Measurements from ENCODE around the gene SLC37A2.

SLC37A2 gene

DNA sequence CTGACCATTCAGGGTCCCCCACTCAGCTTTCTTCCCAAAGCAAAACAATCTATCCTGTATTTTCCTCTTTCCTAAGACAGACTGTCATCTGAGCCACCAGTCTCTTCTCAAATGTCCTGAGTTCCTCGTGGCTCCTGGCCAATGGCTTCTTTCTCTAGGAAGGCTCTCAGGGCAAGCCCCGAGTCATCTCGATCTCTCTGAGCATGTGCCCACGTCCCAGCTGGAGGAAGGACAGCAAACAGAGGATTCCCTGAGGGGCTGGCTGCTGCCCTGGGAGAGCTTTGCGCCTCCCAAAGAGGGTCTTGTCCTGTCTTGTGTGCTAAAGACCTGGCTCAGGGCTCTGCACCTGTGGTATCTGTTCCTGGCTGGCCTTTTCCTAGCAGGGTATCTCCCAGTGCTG, 8.3 kb downstream of the SLC37A2 start:
- DNase-seq (ENCODE audit: low read depth) = no peak

DNA sequence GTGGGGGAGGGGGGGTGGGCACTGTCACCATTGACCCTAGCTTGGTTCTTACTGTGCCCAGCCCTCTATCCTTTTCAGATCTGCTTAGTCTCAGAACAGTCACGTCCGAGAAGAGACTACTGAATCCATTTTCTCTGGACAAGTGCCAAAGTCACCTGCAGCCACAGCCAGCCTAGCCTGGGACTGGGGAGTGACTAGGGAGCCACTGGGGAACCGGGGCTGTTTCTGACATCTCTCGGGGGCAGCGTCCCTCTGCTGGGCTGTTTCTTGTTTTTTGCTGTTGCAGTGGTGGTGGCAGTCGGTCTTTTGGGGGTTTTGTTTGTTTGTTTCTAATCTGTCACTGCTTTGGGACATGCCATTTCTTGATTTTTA, 8.7 kb downstream of the SLC37A2 start:
- DNase-seq (ENCODE audit: low read depth) = no peak

DNA sequence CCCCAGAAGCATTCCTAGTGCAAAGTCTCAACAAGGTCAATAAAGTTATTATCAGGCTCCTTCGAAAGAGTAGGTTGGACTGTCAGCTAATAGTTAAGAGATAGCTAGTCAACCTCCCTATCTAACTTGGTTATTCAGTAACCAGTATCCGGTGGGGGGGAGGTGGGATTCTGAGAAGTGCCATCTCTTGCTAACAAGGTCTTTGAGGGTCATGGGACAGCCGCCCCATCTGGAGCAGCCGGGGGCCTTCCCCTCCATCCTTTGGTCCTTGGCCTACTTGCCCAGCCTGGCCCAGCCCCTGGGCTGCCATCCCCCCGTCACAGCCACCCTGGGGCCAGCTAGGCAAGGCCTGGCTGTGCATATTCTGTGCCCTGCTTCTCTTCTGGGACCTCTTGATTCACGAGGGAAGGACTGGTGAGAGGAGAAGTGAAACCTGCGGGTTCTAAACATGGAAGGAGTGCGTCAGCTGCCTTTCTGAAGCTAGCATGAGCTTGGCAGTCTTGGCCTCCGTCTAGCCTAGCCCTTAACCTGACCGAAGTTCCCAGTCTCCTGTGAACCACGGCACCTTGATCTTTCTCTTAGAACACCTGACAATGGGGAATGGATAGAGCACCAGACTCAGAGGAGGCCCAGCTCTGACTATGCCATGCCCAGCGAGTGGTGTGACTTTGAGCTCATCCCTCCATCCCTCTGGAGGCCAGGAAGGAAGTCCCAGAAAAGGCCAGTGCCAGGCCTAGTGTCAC, 9.3 kb downstream of the SLC37A2 start:
- no peak for DNase-seq (ENCODE audit: low read depth)

DNA sequence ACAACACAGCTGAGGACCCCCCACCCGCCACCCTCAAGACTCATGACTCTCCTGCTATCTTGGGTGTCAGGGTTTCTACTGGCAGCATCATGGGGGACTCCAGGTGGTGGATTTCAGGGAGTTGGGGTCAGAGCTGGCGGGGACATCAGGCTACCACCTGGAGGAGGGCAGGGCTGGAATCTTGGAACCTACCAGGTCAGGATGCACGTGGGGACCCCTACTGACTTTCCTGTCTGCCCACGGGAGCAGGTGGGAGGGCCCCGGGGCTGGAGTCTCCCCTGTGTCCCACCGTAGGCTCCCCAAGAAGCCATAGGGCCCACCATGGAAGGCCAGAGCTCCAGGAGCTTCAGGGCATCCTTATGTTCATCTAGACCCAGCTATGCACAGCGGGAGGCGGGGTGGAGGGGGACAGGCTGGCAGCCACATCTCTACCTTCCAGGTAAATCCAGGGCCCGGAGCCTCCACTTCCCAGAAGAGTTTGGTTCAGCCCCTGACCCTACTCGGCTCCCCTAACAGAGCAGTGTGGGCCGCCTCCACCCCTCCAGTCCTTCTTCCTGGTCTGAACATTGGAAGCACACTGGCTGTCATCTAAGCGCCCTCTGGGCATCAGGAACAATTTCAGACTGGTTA, 10.0 kb downstream of the SLC37A2 start:
- no peak for DNase-seq (ENCODE audit: low read depth)

DNA sequence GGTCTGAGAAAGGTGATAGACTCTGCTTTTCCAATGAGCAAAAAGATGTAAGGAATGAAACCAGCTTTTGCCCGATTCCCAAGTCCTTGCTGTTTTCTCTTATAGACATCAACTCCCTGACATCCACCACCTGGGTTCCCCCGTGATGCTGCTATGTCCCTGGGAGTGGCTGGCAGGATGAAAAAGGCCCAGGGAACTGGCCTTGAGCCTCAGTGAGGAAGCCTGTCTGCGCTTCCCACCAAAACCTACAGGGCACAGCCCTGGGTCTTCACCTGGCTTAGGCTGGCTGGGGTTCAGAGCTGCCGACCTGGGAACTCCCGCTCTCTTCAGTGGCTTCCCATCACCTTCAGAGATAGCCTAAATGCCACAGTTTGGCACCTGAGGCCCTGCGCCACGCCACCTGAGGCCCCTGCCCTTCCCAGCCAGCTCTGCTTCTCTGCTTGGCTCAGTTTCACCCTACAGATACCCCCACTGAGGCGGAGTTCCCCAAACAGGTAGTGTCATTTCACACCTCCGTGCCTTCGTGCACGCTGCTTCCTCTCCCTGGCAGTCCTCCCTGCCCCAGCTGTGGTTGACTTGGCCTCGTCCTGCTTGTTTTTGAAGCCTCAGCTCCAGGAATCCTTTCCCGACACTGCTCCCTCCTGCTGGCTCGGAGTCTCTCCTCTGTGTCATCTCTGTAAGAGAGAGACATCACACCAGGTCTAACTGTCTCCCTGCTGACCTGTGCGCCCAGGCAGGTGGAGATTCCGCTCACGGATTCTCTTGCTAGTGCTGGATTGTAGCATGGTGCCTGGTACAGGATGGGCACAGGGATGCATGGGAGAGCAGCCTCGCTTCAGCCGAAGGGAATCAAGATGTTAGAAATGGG, 10.7 kb downstream of the SLC37A2 start:
- DNase-seq (ENCODE audit: low read depth) = no peak

DNA sequence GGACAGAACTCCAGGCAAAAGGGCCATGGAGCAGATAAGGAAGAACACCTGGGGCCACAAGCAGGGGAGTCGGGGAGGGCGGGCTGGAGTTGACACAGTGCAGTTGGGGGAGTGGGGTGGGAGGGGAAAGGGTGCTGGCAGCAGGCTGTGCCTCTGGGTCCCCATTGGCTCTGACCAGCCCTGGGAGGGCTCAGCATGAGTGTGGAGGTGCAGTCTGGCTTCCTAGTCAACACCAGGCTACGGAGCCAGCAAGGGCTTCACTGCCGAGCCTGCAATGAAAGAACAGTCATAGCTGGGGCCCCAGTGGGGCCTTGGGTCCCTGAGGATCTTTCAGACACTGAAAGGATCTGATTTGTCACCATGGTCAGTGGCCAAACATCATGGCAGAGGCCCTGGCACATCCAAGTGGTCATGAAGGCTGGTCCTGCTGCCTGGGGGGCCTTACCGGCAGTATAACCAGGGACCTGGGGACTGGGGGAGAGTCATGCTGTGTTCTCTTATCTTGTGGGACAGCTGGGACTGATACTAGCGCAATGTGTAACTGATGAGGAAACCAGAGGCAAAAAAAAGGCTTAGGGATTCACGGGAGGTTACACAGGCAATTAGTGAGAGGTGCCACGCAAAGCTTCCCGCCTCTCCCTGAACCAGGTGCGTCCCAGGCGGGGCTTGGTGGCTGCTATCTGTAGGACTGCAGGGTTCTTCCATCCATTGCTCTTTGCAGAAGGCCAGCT, 11.6 kb downstream of the SLC37A2 start:
- DNase-seq (ENCODE audit: low read depth) = no peak

DNA sequence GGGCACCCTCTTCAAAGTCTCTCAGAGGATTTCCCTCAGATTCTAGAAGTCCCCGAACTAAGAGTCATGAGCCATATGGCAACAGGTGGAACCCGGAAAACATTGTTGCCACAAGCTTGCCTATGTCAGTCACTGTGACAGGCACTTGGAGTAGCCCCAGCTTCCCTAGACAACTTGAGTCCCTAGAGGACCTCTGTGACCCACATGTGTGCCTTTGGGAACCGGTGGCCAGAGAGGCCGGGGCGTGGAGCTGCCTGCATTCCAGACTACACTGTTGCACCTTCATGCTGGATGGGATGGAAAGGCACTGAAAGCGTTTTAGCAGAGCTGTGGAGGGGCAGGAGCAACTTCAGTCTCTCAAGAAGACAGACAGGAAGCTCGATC, 12.1 kb downstream of the SLC37A2 start:
- DNase-seq (ENCODE audit: low read depth) = no peak

DNA sequence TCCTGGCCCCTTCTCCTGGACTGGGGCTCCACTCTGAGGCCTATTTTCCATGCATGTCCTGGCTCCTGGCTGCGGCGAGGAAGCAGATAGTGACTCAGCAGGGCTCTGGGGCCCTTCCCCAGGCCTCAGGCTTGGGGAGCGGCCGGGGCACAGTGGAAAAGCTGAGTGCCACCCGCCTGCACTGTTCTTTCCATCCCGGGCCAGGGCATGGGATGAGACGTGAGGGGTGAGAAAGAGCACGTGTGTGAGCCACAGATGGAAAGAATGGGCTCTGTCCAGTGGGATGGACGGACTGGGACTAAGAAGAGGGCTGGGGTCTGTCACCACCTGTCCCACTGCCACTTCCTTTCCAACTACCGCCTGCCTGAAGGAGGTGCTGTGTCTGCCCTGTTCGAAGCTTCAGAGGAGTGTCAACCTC, 12.8 kb downstream of the SLC37A2 start:
- no peak for DNase-seq (ENCODE audit: low read depth)

DNA sequence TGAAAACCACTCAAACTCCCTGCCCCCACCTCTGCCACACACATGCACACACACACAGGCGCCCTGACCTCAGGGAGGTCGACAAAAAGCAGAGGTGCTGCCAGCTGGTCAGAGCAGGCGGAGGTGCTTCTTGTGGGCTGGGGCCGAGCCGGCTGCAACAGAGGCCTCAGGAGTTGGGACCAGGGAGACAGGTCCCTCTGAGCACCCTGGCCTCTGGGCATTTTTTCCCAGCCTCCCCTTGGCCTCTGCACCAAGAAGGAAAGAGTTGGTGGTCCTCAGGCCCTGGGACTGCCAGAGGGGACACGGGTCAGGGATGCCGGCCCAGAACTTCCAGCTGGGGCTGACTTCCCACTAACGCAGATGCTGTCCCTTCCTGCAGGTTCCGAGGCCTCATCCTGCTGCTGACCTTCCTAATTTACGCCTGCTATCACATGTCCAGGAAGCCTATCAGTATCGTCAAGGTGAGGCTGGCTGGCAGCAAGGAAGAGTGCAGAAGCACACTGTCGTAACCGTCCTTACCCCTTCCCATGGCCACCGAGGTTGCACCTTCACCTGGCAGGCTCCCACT, 13.4 kb downstream of the SLC37A2 start:
- DNase-seq (ENCODE audit: low read depth) = no peak

DNA sequence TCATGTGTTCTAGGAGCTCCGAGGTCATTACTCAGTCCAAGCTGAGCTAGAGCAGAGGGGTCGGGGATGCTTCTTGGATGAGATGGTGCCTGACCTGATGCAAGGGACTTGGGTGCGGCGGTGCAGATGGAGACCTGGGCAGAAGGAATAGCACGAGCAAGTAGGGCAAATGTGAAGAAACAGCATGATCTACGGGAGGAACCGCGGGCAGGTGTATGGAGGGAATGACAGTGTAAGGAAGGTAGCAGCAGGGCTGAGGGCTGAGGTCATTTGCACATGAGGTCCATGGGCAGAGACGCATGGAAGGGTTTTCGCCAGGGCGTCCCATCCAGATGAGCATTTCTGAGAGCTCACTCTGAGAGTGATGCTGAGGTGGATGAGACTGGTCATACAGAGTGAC, 14.9 kb downstream of the SLC37A2 start:
- no peak for DNase-seq (ENCODE audit: low read depth)

DNA sequence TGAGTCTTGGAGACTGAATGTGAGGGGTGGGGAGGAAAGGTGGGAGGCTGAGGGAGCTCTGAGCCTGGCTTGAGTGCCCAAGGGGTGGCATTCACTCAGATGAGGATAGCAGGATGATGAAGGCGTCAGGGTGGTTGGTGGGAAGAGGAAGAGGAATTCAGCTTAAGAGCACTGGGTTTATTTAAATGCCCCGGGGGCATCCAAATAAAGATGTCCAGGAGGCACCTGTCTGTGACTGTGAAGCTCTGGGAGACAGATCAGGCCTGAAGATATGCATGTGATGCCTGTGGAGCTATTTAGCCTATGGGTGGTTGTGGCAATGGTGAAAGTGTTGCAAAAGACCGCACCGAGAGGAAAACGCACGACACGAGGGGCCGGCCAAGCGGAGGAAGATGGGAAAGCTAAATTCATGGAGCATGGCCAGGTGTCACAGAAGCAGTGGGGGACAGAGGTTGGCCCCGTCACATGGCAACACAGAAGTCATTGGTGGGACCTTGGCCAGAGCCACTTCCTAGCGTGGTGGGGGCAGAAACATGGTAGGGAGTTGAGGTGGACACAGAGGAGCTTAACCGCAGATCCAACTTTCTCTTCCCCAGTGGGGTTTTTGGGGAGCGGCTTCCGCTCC, 15.5 kb downstream of the SLC37A2 start:
- no peak for DNase-seq (ENCODE audit: low read depth)

DNA sequence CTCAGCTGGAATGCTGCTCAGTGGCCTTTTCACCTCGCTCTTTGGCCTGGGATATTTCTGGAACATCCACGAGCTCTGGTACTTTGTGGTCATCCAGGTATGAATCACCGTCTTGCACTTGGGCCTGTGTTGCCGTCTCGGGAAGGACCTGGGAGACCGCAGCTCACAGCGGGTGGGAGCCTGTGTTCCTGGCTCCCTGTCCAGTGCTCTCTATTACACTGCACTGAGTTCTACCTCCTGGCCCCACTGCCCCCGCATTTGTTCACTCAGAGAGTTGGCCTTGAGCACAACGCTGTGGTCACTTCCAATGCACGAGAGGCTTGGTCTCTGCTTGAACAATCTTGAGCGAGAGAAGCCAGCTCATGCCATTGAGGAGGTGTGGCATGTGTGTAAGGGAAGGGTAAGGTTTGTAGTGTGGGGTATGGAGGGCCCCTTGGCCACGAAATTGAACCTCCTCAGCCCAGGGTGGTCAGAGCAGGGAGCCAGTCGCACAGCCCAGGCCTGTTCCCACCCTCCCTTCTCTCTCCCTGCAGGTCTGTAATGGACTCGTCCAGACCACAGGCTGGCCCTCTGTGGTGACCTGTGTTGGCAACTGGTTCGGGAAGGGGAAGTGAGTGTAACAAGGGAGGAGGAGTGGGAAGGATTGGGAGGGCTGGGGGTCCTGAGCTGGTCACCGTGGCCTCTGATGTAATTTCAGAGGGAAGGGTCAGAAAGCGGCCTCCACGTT, 16.2 kb downstream of the SLC37A2 start:
- DNase-seq (ENCODE audit: low read depth) = no peak

DNA sequence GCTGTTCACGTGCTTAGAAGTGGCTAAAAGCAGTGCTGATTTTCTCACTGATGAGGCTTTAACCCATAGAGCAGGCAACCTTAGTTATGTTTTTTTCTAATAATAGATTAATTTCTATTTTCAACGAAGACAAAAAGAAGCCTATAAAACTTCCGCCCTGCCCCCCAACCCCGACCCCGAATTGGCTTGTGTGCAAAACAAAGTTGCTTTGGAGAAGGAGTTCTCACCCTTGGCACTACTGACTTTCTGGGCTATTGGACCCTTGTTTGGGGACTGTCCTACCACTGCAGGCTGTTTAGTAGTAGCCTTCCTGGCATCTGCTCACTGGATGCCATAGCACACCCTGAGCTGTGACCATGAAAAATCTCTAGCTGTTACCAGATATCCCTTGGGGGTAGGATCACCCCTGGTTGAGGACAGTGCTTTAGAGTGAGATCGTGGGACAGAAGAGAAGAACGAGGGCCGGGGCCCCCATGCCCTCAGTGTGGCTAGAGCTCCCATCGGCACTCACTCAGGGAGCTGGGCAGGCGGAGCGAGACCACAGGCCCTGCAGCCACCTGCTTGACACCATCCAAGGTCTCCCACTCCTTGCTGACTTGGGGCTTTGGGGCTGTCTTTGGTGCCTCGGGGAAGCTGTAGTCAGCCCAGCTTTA, 16.9 kb downstream of the SLC37A2 start:
- no peak for DNase-seq (ENCODE audit: low read depth)

DNA sequence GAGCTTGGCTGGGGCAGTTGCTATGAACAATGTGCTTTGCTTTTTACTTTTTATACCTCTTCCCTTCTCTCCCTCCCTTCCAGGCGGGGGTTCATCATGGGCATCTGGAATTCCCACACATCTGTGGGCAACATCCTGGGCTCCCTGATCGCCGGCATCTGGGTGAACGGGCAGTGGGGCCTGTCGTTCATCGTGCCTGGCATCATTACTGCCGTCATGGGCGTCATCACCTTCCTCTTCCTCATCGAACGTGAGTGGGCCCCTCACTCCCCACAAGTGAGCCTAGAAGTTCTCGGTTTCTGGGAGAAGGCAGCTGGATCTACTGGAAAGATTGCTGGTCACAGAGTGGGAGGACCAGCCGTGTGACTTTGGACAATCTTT, 17.4 kb downstream of the SLC37A2 start:
- no peak for DNase-seq (ENCODE audit: low read depth)

DNA sequence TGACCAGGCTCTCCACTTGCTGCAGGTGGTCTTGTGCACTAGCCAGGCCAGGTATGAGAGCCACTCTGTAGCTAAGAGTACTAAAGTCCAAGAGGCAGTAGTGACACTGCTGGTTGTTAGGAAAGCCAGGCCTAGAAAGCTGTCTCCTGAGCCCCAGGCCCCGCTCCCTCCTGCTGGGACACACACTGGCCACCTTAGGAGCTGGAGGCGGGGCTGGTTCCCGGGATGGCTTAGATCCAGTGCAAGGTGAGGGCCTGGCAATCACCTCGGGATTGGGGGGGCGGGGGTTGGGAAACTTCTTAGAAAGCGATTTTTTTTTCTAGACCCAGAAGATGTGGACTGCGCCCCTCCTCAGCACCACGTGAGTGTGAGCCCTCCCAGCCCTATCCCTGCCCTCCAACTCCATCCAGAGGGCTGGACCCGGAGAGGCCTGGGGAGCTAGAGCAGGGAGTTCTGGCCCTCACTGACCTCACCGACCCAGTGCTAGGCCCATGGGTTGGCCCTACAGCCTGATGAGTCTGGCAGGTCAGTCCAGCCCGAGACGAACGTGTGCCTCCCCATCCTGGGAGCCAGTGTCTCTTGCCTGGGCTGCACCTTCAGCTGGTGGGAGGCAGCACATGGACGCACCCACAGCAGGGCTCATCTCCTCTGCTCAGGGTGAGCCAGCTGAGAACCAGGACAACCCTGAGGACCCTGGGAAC, 18.1 kb downstream of the SLC37A2 start:
- DNase-seq (ENCODE audit: low read depth) = no peak

DNA sequence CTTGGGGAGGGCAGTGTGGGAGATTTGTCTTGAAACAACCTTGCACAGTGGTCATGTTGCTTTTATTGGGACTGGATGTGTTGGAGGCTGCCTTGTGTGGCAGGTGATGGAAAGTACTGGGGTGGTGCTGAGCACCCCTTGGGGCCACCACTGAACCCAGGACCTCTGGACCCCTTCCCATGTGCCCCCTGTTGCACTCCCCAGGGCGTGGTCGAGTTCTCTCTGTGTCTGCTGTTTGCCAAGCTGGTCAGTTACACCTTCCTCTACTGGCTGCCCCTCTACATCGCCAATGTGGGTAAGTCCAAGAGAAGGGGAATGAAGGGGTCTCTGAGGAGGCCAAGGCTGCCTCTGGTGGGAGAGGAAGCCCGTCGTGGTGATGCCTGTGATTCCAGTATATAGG, 18.9 kb downstream of the SLC37A2 start:
- no peak for DNase-seq (ENCODE audit: low read depth)

DNA sequence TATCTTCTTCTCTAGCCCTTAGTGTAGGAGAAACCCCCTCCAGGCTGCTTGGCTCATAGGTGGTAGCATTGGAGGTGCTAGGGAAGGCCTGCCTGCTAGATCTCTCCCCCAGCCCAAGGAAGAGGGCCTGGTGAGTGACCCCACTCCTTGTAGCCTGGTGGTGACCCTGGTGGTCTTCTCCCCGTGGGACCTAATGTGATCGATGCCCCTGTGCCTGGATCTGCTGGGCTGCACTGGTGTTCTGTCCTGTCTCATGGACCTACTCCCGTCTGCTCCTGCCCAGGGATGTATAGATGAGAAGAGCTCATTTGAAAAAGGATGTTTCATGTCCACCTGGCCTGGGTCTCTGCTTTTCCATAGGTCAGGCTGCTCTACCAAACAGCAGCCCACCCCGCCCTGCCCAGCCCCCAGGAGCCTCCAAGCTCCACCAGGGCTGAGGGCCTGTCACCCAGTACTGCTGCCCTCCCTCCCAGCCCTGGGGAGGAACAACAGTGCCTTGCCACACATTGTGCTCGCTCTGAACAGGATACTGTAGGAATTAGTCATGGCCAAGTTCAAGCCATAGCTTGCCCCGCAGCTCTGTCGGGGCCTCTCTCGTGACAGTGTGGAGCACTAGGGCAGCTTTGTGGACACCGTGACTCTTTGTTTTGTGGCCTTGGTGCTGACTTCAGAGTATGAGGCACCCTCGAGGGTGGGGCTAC, 19.7 kb downstream of the SLC37A2 start:
- peak; percentile 45 for DNase-seq (ENCODE audit: low read depth)

DNA sequence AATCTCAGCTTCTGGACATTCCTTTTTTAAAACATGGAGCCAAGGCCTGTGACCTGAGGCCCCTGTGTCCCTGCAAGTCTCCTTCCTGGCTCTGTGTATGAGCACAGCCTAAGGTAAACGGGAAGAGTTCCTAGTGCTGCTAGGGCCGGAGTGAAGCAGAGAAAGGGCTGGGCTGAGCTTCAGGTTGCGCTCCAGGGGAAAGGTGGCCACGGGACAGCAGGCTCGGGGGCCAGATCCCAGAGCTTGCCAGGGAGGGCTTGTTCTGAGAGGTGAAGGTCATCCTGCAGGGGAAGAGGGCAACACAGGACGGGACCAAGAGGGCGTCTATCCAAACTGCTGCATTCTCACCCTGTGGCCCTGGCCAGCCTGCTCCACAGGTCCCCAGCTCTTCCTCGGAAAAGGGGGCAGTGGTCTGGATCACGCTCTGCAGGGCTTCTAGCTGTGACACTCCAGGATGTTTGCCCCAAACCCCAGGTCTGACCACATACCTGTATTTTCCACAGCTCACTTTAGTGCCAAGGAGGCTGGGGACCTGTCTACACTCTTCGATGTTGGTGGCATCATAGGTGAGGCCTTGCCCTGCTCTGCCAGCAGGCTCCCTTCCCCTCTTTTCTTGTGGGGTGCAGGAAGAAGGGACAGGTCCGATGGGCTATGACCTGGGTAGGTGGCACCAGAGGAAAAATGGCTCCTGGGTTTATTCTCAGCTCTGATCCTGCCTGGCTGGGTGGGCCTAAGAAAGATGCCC, 20.4 kb downstream of the SLC37A2 start:
- DNase-seq (ENCODE audit: low read depth) = no peak

DNA sequence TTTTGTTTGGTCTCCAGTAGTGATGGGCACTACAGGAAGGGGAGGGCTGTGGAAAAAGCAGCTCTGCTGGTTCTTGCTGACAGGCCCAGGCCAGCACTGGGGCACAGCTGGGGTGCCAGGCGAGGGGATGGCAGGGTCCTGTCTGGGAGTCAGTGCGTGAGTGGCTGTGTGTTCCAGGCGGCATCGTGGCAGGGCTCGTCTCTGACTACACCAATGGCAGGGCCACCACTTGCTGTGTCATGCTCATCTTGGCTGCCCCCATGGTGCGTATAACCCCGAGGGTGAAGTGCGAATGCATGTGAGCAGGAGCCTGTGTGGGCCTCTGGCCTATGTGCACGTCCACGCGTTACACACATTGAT, 20.9 kb downstream of the SLC37A2 start:
- DNase-seq (ENCODE audit: low read depth) = no peak

Data from non-pigmented ciliary epithelial cell (primary cell).